HG02981 (cell line): ENCODE measurements around the gene SERTAD3.

Experiments
- ATAC-seq: cut with Tn5 transposase; IDR thresholded peaks from one replicate; pipeline ENCODE4 v1.9.1; 2021; ENCODE audit warnings: mild to moderate bottlenecking, moderate library complexity; ENCODE audit not compliant: unreplicated experiment

SERTAD3 gene

DNA sequence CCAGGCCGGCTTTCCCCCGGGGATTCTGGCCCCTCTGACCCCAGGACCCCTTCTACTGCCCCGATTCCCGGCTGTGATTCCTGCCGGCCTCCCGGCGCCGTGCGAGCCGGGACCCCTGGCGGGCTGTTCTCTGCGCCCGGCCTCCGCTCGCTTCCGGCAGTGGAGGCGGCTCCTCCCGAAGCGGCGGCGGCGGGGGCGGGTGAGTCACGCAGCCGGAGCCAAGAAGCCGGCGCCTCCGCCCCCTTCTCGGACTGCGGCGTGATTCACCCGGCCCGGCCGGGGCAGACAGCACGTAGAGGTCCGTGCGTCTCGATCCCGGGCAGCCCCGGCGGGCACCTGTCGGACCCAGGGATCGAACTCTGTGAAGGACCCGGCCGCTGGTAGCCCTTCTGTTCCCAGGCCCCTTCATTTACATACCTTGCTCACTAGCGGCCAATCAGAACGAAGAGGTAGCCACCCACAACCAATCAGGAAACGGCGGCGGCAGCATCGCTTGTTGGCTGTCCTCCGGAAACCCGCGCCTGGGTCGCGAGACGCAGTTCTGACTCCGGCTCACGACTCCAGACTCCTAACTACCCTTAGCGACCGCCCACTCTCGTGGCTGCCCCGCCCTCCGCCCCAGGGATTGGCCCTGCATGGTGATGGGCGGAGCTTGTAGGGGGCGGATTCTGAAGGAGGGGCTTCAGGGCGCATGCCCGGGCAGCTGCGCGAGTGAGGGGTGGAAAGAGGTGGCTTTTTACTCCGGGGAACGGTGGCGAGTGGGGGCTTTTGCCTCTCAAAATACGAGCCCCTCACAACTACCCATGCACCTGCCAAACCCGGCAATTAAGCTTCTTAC, 18.5 kb downstream of the SERTAD3 start, which contains the start of gene SERTAD1:
SERTAD1 (minus strand) TSS at position 543 of the 838 bp plus-strand sequence. CDS start 2,446 bp downstream, outside the sequence.
- ATAC-seq = peak; percentile 82

DNA sequence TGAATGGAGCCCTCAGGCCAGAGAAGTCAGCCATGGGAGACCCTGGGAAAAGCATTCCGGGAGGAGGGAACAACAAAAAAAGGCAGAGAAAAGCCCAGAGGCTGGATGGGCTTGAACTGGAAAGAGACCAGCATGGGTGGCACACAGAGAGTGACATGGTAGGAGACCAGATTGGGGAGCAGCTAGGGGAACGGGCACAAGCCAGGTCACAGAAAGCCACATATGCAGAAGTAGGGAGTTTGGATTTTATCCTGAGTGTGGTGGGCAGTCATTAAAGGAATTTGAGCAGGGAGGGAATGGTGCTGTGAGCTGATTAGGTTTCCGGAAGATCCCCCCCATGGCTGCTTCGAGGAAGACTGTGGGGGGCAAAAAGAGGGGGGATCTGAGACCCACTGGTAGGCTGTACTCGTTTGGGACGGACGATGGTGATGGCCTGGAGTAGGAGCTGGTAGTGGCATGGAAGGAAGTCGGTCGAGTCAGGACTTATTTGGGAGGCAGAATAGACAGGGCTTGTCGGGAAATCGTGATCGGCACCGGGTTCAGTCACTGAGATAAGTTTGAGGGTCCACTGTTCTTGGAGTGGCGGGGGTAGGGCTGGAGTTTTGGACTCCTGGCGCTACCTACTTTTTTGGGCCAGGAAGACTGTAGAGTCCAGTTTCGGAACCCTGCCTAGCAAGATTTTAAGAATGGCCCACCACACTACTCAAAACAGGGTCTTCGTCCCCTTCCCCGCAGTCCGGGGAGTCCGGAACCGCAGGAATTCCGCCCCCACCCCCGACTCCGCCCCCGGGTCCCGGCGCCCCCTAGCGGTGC, 19.3 kb downstream of the SERTAD3 start:
- no peak for ATAC-seq

DNA sequence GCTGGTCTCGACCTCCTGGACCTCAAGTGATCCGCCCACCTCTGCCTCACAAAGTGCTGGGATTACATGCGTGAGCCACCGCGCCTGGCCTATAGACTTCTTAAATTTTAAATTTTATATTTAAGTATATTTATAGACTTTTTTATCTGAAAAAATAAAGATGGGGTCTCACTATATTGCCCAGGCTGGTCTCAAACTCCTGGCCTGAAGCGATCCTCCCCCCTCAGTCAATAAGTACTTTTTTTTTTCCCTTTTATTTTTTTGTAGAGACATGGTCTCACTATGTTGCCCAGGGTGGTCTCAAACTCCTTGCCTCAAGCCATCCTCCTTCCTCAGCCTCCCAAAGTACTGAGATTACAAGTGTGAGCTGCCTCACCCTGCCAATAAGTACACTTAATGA, 20.2 kb downstream of the SERTAD3 start:
- no peak for ATAC-seq

DNA sequence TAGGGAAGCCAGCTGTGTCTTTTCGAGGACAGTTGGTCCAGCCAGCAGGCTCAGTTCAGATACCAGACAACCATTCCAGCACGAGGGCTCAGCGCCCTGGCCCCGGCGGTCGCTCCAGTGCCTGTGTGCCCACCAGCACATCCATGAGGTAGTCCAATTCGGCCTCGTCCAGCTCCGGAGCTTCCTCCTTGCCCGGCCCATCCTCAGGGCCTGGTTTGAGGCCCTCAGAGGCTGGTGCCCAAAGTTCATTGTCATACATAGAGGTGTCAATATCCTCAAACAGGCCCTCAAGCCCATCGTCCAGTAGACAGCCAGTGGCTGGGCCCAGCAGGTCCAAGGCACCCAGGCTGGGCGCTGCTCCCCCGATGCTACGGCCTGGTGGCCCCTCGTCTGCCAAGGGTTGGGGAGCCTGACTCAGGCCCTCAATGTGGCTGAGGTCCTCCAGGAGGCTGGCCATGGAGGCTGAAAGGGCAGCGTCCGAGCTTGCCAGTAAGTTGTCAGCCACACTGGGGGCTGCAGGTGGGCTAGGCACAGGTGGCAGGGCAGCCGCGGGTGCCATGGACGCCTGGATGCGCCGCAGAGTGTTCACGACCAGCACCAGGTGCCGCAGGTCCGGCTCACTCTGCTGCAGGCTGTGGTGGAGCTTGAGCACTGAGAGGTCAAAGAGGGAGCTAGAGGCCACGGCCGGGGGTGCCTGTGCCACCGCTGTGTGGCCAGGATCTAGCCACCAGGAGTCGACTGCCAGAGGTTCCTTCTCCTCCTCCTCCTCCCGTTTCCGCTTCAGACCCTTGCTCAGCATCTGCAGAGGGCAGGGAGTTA, 21.2 kb downstream of the SERTAD3 start:
- ATAC-seq = no peak

GRCh38 chr19:40421993-40422747, 22.0 kb downstream of the SERTAD3 start:
- no peak for ATAC-seq

- no peak for ATAC-seq
Observed at GRCh38 chr19:40420766-40421765, 23.1 kb downstream of the SERTAD3 start.

GRCh38 chr19:40420451-40420765, 23.7 kb downstream of the SERTAD3 start:
- ATAC-seq = no peak

DNA sequence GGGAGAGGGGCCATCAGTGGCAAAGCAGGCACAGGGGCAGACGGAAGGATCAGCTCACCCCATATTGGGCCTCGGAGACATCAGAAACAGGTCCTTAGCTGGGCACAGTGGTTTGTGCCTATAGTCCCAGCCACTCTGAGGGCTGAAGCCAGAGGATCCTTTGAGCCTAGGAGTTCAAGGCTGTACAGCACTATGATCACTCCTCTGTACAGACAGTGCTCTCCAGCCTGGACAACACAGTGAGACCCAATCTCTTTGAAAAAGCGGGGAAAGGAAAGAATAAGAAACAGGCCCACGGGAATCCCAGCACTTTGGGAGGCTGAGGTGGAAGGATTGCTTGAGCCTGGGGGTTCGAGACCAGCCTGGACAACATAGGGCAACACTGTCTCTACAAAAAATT, 24.4 kb downstream of the SERTAD3 start:
- no peak for ATAC-seq

GRCh38 chr19:40419066-40419612, 25.0 kb downstream of the SERTAD3 start:
- no peak for ATAC-seq

GRCh38 chr19:40418040-40418439, 26.1 kb downstream of the SERTAD3 start:
- no peak for ATAC-seq

- ATAC-seq = no peak
Observed at GRCh38 chr19:40417643-40417981, 26.5 kb downstream of the SERTAD3 start.

- no peak for ATAC-seq
Observed at GRCh38 chr19:40416918-40417642, 27.1 kb downstream of the SERTAD3 start.

DNA sequence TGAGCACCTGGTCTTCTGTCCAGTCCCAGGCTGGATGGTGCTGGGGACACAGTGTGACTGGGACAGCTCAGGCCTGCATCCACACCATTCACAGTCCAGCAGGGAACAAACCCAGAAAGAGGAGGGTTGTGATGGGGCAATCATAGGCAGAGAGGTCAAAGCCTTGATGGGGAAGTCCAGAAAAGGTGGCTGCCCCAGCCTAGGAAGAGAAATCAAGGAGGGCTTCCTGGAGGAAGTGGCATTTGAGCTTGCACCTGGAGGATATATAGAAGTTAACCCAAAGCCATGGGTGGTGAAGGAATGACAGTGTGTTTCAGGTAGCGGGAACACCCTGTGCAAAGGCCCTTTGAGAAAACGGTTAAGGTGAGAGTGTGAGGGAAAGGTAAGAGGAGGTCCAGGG, 28.4 kb downstream of the SERTAD3 start:
- no peak for ATAC-seq

DNA sequence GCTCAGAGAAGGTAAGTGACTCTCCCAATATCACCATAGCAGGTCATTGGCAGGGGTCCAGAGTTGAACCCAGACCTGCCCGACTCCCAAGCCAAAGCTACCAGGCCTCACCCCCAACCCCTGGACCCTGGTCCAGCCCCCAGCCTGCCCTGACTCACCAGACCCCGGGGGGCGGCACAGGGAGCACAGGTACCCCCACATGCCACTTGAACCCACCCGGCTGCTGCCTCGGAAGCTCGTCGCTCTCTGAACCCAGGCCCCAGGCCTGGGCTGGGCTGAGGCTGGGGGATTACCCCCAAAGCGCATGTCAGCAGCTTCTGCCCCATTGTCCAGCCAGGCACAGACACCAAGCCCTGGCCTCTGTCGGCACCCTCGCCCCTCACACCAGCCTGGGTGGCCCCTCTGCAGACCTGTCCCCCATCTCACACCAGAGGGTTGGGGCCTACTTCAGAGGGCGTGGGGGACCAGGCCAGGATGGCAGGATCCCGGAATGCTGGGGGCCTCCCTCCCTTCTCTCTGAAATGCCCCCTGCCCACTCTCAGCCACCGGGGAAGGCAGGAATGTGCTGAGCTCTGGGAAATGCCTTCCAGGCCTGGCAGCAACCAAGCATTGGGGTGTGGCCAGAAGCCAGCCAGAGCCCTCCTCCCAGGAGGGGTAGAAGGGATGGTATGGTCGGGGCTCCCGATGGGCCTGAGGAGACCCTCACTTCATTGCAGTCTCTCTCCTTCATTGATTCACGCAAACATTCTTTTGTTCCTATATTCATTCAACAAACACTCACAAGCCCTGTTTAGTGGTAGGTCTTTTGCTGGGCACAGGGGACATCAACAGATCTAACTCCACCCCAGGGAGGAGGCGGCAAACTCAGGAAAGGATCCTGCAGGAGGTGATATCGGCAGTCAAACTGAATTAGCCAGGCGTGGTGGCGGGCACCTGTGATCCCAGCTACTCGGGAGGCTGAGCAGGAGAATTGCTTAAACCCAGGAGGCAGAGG, 29.3 kb downstream of the SERTAD3 start:
- ATAC-seq = no peak

- ATAC-seq = no peak
Observed at GRCh38 chr19:40413291-40413845, 30.8 kb downstream of the SERTAD3 start, which contains the start of gene PRX. PRX (minus strand) TSS chr19:40413378; CDS start chr19:40407932, 5,446 bp downstream.

DNA sequence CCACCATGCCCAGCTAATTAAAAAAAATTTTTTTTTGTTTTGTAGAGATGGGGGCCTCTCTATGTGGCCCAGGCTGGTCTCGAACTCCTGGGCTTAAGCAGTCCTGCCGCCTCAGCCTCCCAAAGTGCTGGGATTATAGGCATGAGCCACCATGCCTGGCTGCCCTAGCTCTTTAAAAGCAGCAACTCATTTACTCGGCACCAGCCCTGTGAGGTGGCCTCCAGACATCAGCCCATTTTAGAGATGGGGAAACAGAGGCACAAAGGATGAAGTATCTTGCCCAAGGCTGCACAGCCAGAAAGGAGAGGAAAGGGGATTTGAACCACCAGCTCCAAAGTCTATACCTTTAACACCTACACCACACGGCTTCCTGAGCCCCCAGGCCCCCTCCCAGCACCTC, 31.3 kb downstream of the SERTAD3 start:
- ATAC-seq = no peak

DNA sequence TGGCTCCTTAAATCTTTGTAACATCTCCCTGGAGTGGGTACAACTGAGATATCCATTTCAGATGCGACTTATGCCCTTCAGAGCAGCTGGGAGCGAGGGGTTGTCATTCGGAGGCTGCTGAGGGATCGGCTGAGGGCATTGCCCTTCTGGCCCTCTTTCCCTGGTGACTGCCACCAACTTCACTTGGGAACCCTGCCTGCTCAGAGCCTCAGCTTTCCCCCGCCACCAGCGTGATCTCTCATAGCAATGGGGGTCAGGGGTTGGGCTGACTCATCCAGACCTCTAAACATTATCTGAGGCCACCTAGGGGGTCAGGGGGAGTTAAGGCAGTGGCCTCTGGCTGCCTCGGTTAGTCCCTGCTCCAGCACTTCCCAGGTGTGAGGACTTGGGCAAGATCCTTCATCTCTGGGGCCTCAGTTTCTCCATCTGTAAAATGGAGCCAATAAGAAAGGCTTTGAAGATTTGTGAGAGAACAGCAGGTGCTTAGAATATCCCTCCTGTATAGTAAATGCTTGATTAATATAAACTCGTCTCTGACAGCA, 32.1 kb downstream of the SERTAD3 start:
- ATAC-seq = no peak
